ENCODE results near the gene DCBLD1.
"Not testable (repeated sequence)": the region's sequence is repeated elsewhere in the genome, so short reads cannot be mapped to it uniquely, and the experiment has no call there.

The DCBLD1 gene

GRCh38 chr6:117482240-117483003, at the start of gene DCBLD1:
TSS of gene DCBLD1 (plus strand) at chr6:117482674. CDS start at chr6:117482782, 108 bp downstream.
- H3F3A ChIP-seq (ENCODE audit: insufficient read depth, low read length), result no peaks in the 10 kb centered on the region
- peak within 1 kb of the TSS; percentile 36 for H3K27ac ChIP-seq (ENCODE audit: low read depth, low read length, poor library complexity, severe bottlenecking)
- no peaks in the 10 kb centered on the region for H3K79me2 ChIP-seq (ENCODE audit: insufficient read depth, low read length)
- H3K9me2 ChIP-seq (ENCODE audit: low read depth, low read length), result no peaks in the 10 kb centered on the region
- TF ChIP-seq EZH2 (IDR thresholded peaks at IDR 0.05; ENCODE audit: borderline replicate concordance, low read length), result no peak
- TF ChIP-seq, protein P1, sequence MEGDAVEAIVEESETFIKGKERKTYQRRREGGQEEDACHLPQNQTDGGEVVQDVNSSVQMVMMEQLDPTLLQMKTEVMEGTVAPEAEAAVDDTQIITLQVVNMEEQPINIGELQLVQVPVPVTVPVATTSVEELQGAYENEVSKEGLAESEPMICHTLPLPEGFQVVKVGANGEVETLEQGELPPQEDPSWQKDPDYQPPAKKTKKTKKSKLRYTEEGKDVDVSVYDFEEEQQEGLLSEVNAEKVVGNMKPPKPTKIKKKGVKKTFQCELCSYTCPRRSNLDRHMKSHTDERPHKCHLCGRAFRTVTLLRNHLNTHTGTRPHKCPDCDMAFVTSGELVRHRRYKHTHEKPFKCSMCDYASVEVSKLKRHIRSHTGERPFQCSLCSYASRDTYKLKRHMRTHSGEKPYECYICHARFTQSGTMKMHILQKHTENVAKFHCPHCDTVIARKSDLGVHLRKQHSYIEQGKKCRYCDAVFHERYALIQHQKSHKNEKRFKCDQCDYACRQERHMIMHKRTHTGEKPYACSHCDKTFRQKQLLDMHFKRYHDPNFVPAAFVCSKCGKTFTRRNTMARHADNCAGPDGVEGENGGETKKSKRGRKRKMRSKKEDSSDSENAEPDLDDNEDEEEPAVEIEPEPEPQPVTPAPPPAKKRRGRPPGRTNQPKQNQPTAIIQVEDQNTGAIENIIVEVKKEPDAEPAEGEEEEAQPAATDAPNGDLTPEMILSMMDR (IDR thresholded peaks at IDR 0.05; ENCODE audit: low read length), result no peak
- no peaks in the 10 kb centered on the region for H3K27me3 ChIP-seq (ENCODE audit: insufficient read depth, low read length)
- no peaks in the 10 kb centered on the region for H4K20me1 ChIP-seq (ENCODE audit: insufficient read depth, low read length)
- H3K9ac ChIP-seq (ENCODE audit: low read length), result peak within 1 kb of the TSS; percentile 82
- peak within 1 kb of the TSS; percentile 80 for H3K4me3 ChIP-seq (ENCODE audit: low read depth, low read length, poor library complexity, severe bottlenecking)
- H3K36me3 ChIP-seq (ENCODE audit: insufficient read depth, low read length), result 0 out of 2 replicates have a peak, but pooled peaks cover 6% of the 10 kb centered on the region
- H3K4me1 ChIP-seq (ENCODE audit: insufficient read depth, low read length, severe bottlenecking), result peaks cover 27% of the 10 kb centered on the region
- peak within 1 kb of the TSS; percentile 2; the same call in 1 of the 2 replicates for H2AFZ ChIP-seq (ENCODE audit: low read length)
- peak within 1 kb of the TSS; percentile 74 for H3K4me2 ChIP-seq (ENCODE audit: low read length)
- no peaks in the 10 kb centered on the region for H3K9me3 ChIP-seq (ENCODE audit: low read length)

DNA sequence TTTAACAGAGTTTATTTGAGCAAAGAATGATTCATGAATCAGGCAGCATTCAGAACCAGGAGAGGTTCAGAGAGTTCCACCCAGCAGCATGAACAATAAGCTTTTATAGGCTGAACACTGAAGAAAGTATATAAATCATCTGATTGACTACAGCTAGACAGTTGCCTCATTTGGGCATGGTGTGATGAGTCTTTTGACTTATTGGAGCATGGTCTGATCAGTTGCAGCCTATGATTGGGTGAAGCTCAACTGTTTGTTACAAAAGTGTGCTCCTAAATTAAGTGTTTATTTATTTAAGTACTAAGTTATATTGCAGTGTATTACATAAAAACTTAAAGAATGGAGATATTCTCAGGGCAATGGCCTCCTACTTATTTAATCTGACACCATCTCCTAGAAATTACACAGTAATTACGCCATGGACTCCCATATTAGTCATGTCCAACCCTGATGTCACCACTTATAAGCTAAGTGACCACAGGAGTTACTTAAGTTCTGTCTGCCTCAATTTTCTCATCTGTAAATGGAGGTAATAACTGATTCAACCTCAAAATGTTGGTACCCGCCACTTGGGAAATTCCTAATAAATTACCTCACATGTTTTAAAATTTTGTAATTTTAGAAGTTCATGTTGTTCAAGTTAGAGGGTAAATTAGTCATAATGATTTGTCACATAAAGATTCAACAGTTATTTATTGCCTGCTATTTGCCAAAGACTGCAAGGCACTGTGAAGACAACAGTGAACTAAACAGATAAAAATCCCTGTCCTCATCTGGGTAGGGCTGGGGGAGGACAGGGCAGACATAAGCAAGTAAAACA, 41.6 kb upstream of the DCBLD1 start:
- Histone ChIP-seq H4K20me1 (ENCODE audit: insufficient read depth, low read length) (no peaks in the 10 kb centered on the region), H3K27ac (ENCODE audit: low read depth, low read length, poor library complexity, severe bottlenecking) (no peak overlapping the region), H3K9me3 (ENCODE audit: low read length) (no peaks in the 10 kb centered on the region), H3K4me2 (ENCODE audit: low read length) (no peak overlapping the region), H3K79me2 (ENCODE audit: insufficient read depth, low read length) (no peaks in the 10 kb centered on the region), H3K4me3 (ENCODE audit: low read depth, low read length, poor library complexity, severe bottlenecking) (no peak overlapping the region), H3F3A (ENCODE audit: insufficient read depth, low read length) (no peaks in the 10 kb centered on the region), H3K4me1 (ENCODE audit: insufficient read depth, low read length, severe bottlenecking) (no peaks in the 10 kb centered on the region), H3K27me3 (ENCODE audit: insufficient read depth, low read length) (no peaks in the 10 kb centered on the region), H3K36me3 (ENCODE audit: insufficient read depth, low read length) (no peaks in the 10 kb centered on the region), H3K9me2 (ENCODE audit: low read depth, low read length) (no peaks in the 10 kb centered on the region), H2AFZ (ENCODE audit: low read length) (no peak overlapping the region), H3K9ac (ENCODE audit: low read length) (no peak overlapping the region)
- TF ChIP-seq, protein P1 (IDR thresholded peaks at IDR 0.05; ENCODE audit: low read length), result no peak
- TF ChIP-seq EZH2 (IDR thresholded peaks at IDR 0.05; ENCODE audit: borderline replicate concordance, low read length), result no peak

DNA sequence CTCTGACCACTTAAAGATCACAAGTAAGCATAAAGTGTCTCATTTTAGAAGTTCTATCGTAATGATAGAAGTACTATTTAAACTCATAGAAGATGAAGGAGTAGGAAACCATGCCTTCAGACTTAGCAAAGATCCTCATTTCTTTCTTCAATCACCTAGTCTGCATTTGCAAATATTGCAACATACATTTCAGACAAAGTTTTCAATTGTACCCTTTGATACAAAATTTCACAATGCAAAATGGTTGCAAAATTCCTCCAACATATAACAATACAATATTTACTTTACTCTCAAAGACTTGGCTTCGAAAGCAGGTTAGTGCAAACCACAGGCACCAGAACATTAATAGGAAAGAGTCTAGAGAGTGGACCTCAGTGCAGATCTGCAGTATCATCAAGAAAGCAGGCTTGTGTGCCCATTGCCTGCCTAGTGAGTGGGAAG, 40.6 kb upstream of the DCBLD1 start:
- H3F3A ChIP-seq (ENCODE audit: insufficient read depth, low read length), result no peaks in the 10 kb centered on the region
- no peak overlapping the region for H3K9ac ChIP-seq (ENCODE audit: low read length)
- H3K79me2 ChIP-seq (ENCODE audit: insufficient read depth, low read length), result no peaks in the 10 kb centered on the region
- H3K4me2 ChIP-seq (ENCODE audit: low read length), result no peak overlapping the region
- TF ChIP-seq EZH2 (IDR thresholded peaks at IDR 0.05; ENCODE audit: borderline replicate concordance, low read length), result no peak
- TF ChIP-seq, protein P1 (IDR thresholded peaks at IDR 0.05; ENCODE audit: low read length), result no peak
- no peaks in the 10 kb centered on the region for H3K9me2 ChIP-seq (ENCODE audit: low read depth, low read length)
- H3K4me1 ChIP-seq (ENCODE audit: insufficient read depth, low read length, severe bottlenecking), result no peaks in the 10 kb centered on the region
- no peak overlapping the region for H2AFZ ChIP-seq (ENCODE audit: low read length)
- no peaks in the 10 kb centered on the region for H3K27me3 ChIP-seq (ENCODE audit: insufficient read depth, low read length)
- no peaks in the 10 kb centered on the region for H4K20me1 ChIP-seq (ENCODE audit: insufficient read depth, low read length)
- no peaks in the 10 kb centered on the region for H3K9me3 ChIP-seq (ENCODE audit: low read length)
- no peak overlapping the region for H3K27ac ChIP-seq (ENCODE audit: low read depth, low read length, poor library complexity, severe bottlenecking)
- H3K4me3 ChIP-seq (ENCODE audit: low read depth, low read length, poor library complexity, severe bottlenecking), result no peak overlapping the region
- H3K36me3 ChIP-seq (ENCODE audit: insufficient read depth, low read length), result no peaks in the 10 kb centered on the region

DNA sequence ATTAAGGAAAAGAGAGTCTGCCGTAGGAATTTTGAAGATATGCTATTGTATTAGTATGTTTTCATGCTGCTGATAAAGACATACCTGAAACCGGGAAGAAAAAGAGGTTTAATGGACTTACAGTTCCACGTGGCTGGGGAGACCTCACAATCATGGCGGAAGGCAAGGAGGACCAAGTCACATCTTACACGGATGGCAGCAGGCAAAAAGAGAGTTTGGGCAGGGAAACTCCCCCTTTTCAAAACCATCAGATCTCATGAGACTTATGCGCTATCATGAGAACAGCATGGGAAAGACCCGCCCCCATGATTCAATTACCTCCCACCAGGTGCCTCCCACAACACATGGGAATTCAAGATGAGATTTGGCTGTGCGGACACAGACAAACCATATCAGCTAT, 40.2 kb upstream of the DCBLD1 start:
- not testable (repeated sequence) for H3K9ac ChIP-seq (ENCODE audit: low read length); H3K4me1 ChIP-seq (ENCODE audit: insufficient read depth, low read length, severe bottlenecking); H3F3A ChIP-seq (ENCODE audit: insufficient read depth, low read length); H2AFZ ChIP-seq (ENCODE audit: low read length); H3K4me3 ChIP-seq (ENCODE audit: low read depth, low read length, poor library complexity, severe bottlenecking); H3K9me3 ChIP-seq (ENCODE audit: low read length); H3K4me2 ChIP-seq (ENCODE audit: low read length); H3K36me3 ChIP-seq (ENCODE audit: insufficient read depth, low read length); H3K79me2 ChIP-seq (ENCODE audit: insufficient read depth, low read length); H3K9me2 ChIP-seq (ENCODE audit: low read depth, low read length); H3K27me3 ChIP-seq (ENCODE audit: insufficient read depth, low read length); H3K27ac ChIP-seq (ENCODE audit: low read depth, low read length, poor library complexity, severe bottlenecking); H4K20me1 ChIP-seq (ENCODE audit: insufficient read depth, low read length)

Measured in OCI-LY1 (cell line).